ENCODE measurements around the gene NPAS3.

NPAS3 gene

GRCh38 chr14:33848706-33849454 is 910.2 kb downstream of the NPAS3 start:
- POLR2A ChIA-PET (ENCODE audit: low non-redundant PET): no interaction called here

GRCh38 chr14:33849455-33849801 is 910.7 kb downstream of the NPAS3 start:
- ChIA-PET POLR2A (ENCODE audit: low non-redundant PET) (no interaction called here), CTCF (interaction anchor here (0.6 to 2.7 kb wide), 2 partner anchors 97 to 249 kb away, joined by 4 to 15 read pairs; no protein-coding TSS in a partner anchor)
- DNase-seq (ENCODE audit: low spot score): no peak
- no peak for TF ChIP-seq CTCF (conservative IDR thresholded peaks at IDR 0.05; ENCODE audit: low read depth)
- H3K27ac ChIP-seq: no peak overlapping the region

More at GRCh38 chr14:33848706-33849454, 910.2 kb downstream of the NPAS3 start:
- CTCF ChIA-PET: interaction anchor here (0.5 to 2.7 kb wide), 4 partner anchors 96 to 480 kb away, joined by 3 to 15 read pairs (median 4); no protein-coding TSS in a partner anchor
- DNase-seq (ENCODE audit: low spot score): peak; percentile 34
- TF ChIP-seq CTCF (conservative IDR thresholded peaks at IDR 0.05; ENCODE audit: low read depth): peak; percentile 23; the same call in 1 of the 2 replicates
- H3K27ac ChIP-seq: no peak overlapping the region

DNA sequence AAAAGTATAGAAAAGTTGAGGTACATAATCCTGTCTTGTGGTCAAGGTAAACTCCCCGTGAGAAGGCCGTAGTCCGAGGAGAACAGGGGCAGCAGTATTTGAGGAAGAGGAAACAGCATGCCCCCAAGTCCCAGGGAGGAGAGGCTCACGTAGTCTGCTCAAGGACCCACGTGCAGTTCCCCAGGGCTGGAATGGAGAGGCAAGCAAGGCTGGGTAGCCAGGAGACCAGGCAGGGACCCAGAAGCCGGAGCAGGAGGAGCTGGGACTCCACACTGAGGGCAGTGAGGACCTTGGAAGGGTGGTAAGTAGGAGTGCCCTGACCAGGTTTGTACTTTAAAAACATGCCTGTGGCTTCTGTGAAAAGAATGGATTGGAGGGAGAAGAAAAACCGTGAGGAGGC is 912.1 kb downstream of the NPAS3 start:
- no peak for DNase-seq (ENCODE audit: low spot score)
- CTCF ChIA-PET: no interaction called here
- POLR2A ChIA-PET (ENCODE audit: low non-redundant PET): no interaction called here
- no peak for TF ChIP-seq CTCF (conservative IDR thresholded peaks at IDR 0.05; ENCODE audit: low read depth)
- H3K27ac ChIP-seq: no peak overlapping the region

DNA sequence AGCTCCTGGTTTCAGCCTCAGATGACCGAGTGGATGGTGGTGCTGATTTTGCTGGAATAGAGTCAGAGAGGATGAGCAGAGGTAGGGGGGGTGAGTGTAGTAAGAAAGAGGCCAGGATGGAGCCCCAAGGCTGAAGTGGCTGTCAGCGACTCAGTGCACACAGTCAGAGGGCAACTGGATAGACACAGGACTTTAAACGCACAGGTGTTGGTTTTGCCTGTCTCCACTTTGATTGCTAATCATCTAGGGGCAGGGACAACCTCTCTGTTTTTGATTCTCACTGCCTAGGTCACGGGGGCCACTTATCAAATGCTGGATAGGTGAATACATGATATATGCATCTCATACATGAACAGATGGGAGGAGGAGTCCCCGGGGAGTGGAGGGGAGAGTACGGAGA is 912.7 kb downstream of the NPAS3 start:
- POLR2A ChIA-PET (ENCODE audit: low non-redundant PET): no interaction called here
- H3K27ac ChIP-seq: no peak overlapping the region
- no peak for TF ChIP-seq CTCF (conservative IDR thresholded peaks at IDR 0.05; ENCODE audit: low read depth)
- DNase-seq (ENCODE audit: low spot score): no peak
- CTCF ChIA-PET: no interaction called here

- H3K27ac ChIP-seq: no peak overlapping the region
- CTCF ChIA-PET: no interaction called here
- no peak for TF ChIP-seq CTCF (conservative IDR thresholded peaks at IDR 0.05; ENCODE audit: low read depth)
- DNase-seq (ENCODE audit: low spot score): no peak
- POLR2A ChIA-PET (ENCODE audit: low non-redundant PET): no interaction called here
Observed at GRCh38 chr14:33851931-33852330, 913.3 kb downstream of the NPAS3 start.

Data from RWPE1 (cell line).